Upper lobe of left lung (tissue), 6 donors: ENCODE results near the gene CDHR1. TPM values are rescaled to one million over a fixed set of nuclear protein-coding genes. Genes with fewer than 3 reads are reported as not detected.
A peak's percentile ranks its signal among the peaks of the same experiment; 100 is the strongest.

Experiments used
- ATAC-seq, 2 donors: fragments of 200-7000 bp; cut with Tn5 transposase; one replicate each; pipeline ENCODE4 v1.9.1; 2022; ENCODE audit warnings: mild to moderate bottlenecking in 2 of 2, moderate library complexity in 2 of 2; ENCODE audit not compliant: low FRiP score in 2 of 2
- DNase-seq, 2 donors: peaks; one replicate each; pipeline ENCODE4 v3.0.0-alpha.2; 2019 to 2020
- H3K27ac ChIP-seq, 4 donors: fragments of 200-600 bp; sonication (generic); one replicate each; pipeline ENCODE4 v1.5.1; 2016 to 2019
- H3K27me3 ChIP-seq, 4 donors: fragments of 200-600 bp; sonication (generic); one replicate each; pipeline ENCODE4 v1.5.1; 2017 to 2019
- H3K36me3 ChIP-seq, 4 donors: fragments of 200-600 bp; sonication (generic); one replicate each; pipeline ENCODE4 v1.5.1; 2016 to 2019
- H3K4me1 ChIP-seq, 4 donors: fragments of 200-600 bp; sonication (generic); one replicate each; pipeline ENCODE4 v1.5.1; 2018 to 2019
- H3K4me3 ChIP-seq, 4 donors: fragments of 200-600 bp; sonication (generic); one replicate each; pipeline ENCODE4 v1.5.1; 2017 to 2019; ENCODE audit warnings: mild to moderate bottlenecking in 2 of 4, moderate library complexity in 1 of 4
- H3K9me3 ChIP-seq, 4 donors: fragments of 200-600 bp; sonication (generic); one replicate each; pipeline ENCODE4 v1.5.1; 2018 to 2019
- CTCF ChIP-seq, 6 experiments: fragments of 450-650 bp in 4 of 6; fragments of 200-600 bp in 2 of 6; sonication (generic) in 2 of 6; IDR thresholded peaks; one replicate each; pipeline ENCODE4 v1.5.1; 2016 to 2019; ENCODE audit warnings: antibody characterized with exemption in 6 of 6
- EP300 ChIP-seq, 4 donors: sonication (generic); formaldehyde crosslinking; IDR thresholded peaks; one replicate each; pipeline ENCODE4 v1.5.1; 2017; ENCODE audit warnings: antibody characterized with exemption in 4 of 4, control low read depth in 2 of 4
- POLR2A ChIP-seq, 4 donors: fragments of 450-650 bp; IDR thresholded peaks; one replicate each; pipeline ENCODE4 v1.5.1; 2016 to 2017; ENCODE audit warnings: antibody characterized with exemption in 4 of 4, mild to moderate bottlenecking in 2 of 4
- POLR2AphosphoS5 ChIP-seq, 2 donors: sonication (generic); formaldehyde crosslinking; IDR thresholded peaks; one replicate each; pipeline ENCODE4 v1.5.1; 2017; ENCODE audit warnings: antibody characterized with exemption in 2 of 2
- WGBS, 2 donors: methylation state at CpG; one replicate each; pipeline ENCODE4 v1.1.5; 2017 to 2018; 5-methylcytosine and 5-hydroxymethylcytosine counted together
- total RNA-seq, 6 donors: library from RNA; depleted of rRNA in 4 of 6; stranded (reverse); fragments of >200 nt in 4 of 6; gene quantifications; one replicate each; pipeline versions ENCODE4 v1.1.0 to v1.2.1, GENCODE V29; 2016 to 2021
- donor health status: DM: no; HTN: no; CAD: no; lungs with moderate emphysema.
- donor health status: DM: no; HTN: yes; CAD: no; lungs with severe emphysema.

Gene CDHR1
- total RNA-seq, 6 donors from 2014 or later = 0.30 to 0.46 (median 0.33) TPM; not detected in 2

- no peak for TF ChIP-seq CTCF (IDR thresholded peaks at IDR 0.05)
- no peak for TF ChIP-seq EP300 (IDR thresholded peaks at IDR 0.05)
- TF ChIP-seq POLR2A (IDR thresholded peaks at IDR 0.05) = no peak
- TF ChIP-seq POLR2AphosphoS5 (IDR thresholded peaks at IDR 0.05) = no peak
- Histone ChIP-seq H3K4me1 (no peaks in the 10 kb centered on the region), H3K27ac (no peak overlapping the region), H3K27me3 (no peaks in the 10 kb centered on the region), H3K36me3 (no peaks in the 10 kb centered on the region), H3K9me3 (no peaks in the 10 kb centered on the region), H3K4me3 (no peak overlapping the region)
- DNase-seq = no peak
- ATAC-seq = no peak
- WGBS, 2 donors = 81 to 88% methylated on average over 2 of the region's 2 CpGs
These were observed 17.2 kb downstream of the CDHR1 start for GRCh38 chr10:84211566-84211965.

GRCh38 chr10:84212014-84212413 is 17.7 kb downstream of the CDHR1 start:
- no peaks in the 10 kb centered on the region for H3K27me3 ChIP-seq
- TF ChIP-seq EP300 (IDR thresholded peaks at IDR 0.05) = no peak
- TF ChIP-seq POLR2AphosphoS5 (IDR thresholded peaks at IDR 0.05) = no peak
- no peak for TF ChIP-seq CTCF (IDR thresholded peaks at IDR 0.05)
- TF ChIP-seq POLR2A (IDR thresholded peaks at IDR 0.05) = no peak
- 75 to 83% methylated on average over 5 of the region's 5 CpGs for WGBS, 2 donors

GRCh38 chr10:84213076-84213475 is 18.7 kb downstream of the CDHR1 start:
- Histone ChIP-seq H3K36me3 (no peaks in the 10 kb centered on the region), H3K27me3 (no peaks in the 10 kb centered on the region), H3K4me3 (no peak overlapping the region), H3K4me1 (no peaks in the 10 kb centered on the region), H3K9me3 (no peaks in the 10 kb centered on the region), H3K27ac (no peak overlapping the region)
- DNase-seq = no peak
- no peak for ATAC-seq
- TF ChIP-seq POLR2A (IDR thresholded peaks at IDR 0.05) = no peak
- TF ChIP-seq POLR2AphosphoS5 (IDR thresholded peaks at IDR 0.05) = no peak
- TF ChIP-seq CTCF (IDR thresholded peaks at IDR 0.05) = no peak
- no peak for TF ChIP-seq EP300 (IDR thresholded peaks at IDR 0.05)
- 86 to 100% methylated on average over 6 to 11 of the region's 11 CpGs for WGBS, 2 donors

More at GRCh38 chr10:84212014-84212413, 17.7 kb downstream of the CDHR1 start:
- Histone ChIP-seq H3K27ac (no peak overlapping the region), H3K4me3 (no peak overlapping the region), H3K4me1 (no peaks in the 10 kb centered on the region), H3K36me3 (no peaks in the 10 kb centered on the region), H3K9me3 (no peaks in the 10 kb centered on the region)
- ATAC-seq = no peak
- no peak for DNase-seq

GRCh38 chr10:84214046-84214572 is 19.8 kb downstream of the CDHR1 start:
- no peaks in the 10 kb centered on the region for H3K27me3 ChIP-seq
- no peak overlapping the region for H3K4me3 ChIP-seq
- DNase-seq = peak in 1 of 2 donors; percentile 77
- no peak for TF ChIP-seq POLR2A (IDR thresholded peaks at IDR 0.05)
- no peak for TF ChIP-seq CTCF (IDR thresholded peaks at IDR 0.05)
- TF ChIP-seq EP300 (IDR thresholded peaks at IDR 0.05) = no peak
- TF ChIP-seq POLR2AphosphoS5 (IDR thresholded peaks at IDR 0.05) = no peak
- no peaks in the 10 kb centered on the region for H3K9me3 ChIP-seq
- H3K4me1 ChIP-seq = no peaks in the 10 kb centered on the region
- no peak overlapping the region for H3K27ac ChIP-seq
- H3K36me3 ChIP-seq = no peaks in the 10 kb centered on the region
- WGBS, 2 donors = 59 to 75% methylated on average over 12 to 25 of the region's 25 CpGs
- no peak for ATAC-seq

GRCh38 chr10:84214612-84215235 is 20.4 kb downstream of the CDHR1 start:
- H3K27ac ChIP-seq = no peak overlapping the region
- no peaks in the 10 kb centered on the region for H3K4me1 ChIP-seq
- no peak overlapping the region for H3K4me3 ChIP-seq
- DNase-seq (no peak), ATAC-seq (no peak)
- no peaks in the 10 kb centered on the region for H3K9me3 ChIP-seq
- 47 to 64% methylated on average over 12 of the region's 12 CpGs for WGBS, 2 donors
- H3K36me3 ChIP-seq = no peaks in the 10 kb centered on the region
- TF ChIP-seq POLR2AphosphoS5 (IDR thresholded peaks at IDR 0.05) = no peak
- peak in 2 of 6 experiments; percentile 18 to 34 for TF ChIP-seq CTCF (IDR thresholded peaks at IDR 0.05)
- H3K27me3 ChIP-seq = no peaks in the 10 kb centered on the region
